AG09309 (cell line): ENCODE results near the gene APIP.

Experiments used
- DNase-seq: peaks from one replicate; pipeline ENCODE4 v3.0.0-alpha.2; 2010; ENCODE audit warnings: low read depth
- H3K4me3 ChIP-seq: 2 replicates; pipeline ENCODE4 v1.5.1; 2011; ENCODE audit warnings: mild to moderate bottlenecking, low read depth, low read length, moderate library complexity; ENCODE audit not compliant: control insufficient read depth
- CTCF ChIP-seq: IDR thresholded peaks from 2 replicates; pipeline ENCODE4 v1.5.1; 2011; ENCODE audit warnings: mild to moderate bottlenecking, low read depth, low read length, inconsistent platforms; ENCODE audit not compliant: insufficient read depth, control insufficient read depth; ENCODE audit errors: missing control alignments

Gene APIP

GRCh38 chr11:34836958-34837856 is 79.0 kb downstream of the APIP start:
- no peak for TF ChIP-seq CTCF
- no peak for DNase-seq
- H3K4me3 ChIP-seq: no peak overlapping the region

GRCh38 chr11:34833602-34834001 is 82.6 kb downstream of the APIP start:
- no peak for TF ChIP-seq CTCF

More at GRCh38 chr11:34833602-34834001, 82.6 kb downstream of the APIP start:
- DNase-seq: no peak
- H3K4me3 ChIP-seq: no peak overlapping the region
